GM19324 (cell line): ENCODE measurements around the gene LRRK1.

Source experiments
- ATAC-seq: cut with Tn5 transposase; IDR thresholded peaks from one replicate; pipeline ENCODE4 v1.9.1; 2021; ENCODE audit warnings: mild to moderate bottlenecking, moderate library complexity; ENCODE audit not compliant: unreplicated experiment, low FRiP score

LRRK1 gene

GRCh38 chr15:101051291-101052030 is 132.3 kb downstream of the LRRK1 start:
- no peak for ATAC-seq

GRCh38 chr15:101052031-101052620 is 133.0 kb downstream of the LRRK1 start:
- ATAC-seq = no peak

- ATAC-seq = no peak
These were observed 133.5 kb downstream of the LRRK1 start for GRCh38 chr15:101052681-101053121.

DNA sequence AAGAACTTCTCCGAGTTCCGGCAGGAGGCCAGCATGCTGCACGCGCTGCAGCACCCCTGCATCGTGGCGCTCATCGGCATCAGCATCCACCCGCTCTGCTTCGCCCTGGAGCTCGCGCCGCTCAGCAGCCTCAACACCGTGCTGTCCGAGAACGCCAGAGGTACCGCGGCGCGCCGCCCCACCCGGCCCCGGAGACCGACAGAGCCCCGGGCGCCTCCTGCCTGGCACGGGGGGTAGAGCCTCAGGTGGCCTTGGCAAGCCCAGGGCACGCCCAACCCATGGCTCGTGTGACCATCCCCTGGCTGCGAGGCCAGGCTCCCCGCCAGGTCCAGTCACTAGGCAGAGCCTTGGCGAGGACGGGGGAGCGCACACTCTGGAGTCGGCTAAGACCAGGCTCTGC is 134.1 kb downstream of the LRRK1 start:
- ATAC-seq = no peak

- no peak for ATAC-seq
These were observed 135.0 kb downstream of the LRRK1 start for GRCh38 chr15:101054116-101054515.

DNA sequence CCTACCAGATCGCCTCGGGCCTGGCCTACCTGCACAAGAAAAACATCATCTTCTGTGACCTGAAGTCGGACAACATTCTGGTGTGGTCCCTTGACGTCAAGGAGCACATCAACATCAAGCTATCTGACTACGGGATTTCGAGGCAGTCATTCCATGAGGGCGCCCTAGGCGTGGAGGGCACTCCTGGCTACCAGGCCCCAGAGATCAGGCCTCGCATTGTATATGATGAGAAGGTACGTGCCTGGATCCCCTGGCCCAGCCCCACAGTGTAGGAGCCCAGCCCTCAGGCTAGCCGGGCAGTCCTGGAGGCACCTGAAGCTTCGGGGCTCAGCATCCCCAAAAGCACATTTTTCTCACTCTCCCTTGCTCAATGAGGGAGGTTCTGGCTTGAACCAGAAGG is 135.8 kb downstream of the LRRK1 start:
- no peak for ATAC-seq

GRCh38 chr15:101055411-101055810 is 136.3 kb downstream of the LRRK1 start:
- no peak for ATAC-seq

DNA sequence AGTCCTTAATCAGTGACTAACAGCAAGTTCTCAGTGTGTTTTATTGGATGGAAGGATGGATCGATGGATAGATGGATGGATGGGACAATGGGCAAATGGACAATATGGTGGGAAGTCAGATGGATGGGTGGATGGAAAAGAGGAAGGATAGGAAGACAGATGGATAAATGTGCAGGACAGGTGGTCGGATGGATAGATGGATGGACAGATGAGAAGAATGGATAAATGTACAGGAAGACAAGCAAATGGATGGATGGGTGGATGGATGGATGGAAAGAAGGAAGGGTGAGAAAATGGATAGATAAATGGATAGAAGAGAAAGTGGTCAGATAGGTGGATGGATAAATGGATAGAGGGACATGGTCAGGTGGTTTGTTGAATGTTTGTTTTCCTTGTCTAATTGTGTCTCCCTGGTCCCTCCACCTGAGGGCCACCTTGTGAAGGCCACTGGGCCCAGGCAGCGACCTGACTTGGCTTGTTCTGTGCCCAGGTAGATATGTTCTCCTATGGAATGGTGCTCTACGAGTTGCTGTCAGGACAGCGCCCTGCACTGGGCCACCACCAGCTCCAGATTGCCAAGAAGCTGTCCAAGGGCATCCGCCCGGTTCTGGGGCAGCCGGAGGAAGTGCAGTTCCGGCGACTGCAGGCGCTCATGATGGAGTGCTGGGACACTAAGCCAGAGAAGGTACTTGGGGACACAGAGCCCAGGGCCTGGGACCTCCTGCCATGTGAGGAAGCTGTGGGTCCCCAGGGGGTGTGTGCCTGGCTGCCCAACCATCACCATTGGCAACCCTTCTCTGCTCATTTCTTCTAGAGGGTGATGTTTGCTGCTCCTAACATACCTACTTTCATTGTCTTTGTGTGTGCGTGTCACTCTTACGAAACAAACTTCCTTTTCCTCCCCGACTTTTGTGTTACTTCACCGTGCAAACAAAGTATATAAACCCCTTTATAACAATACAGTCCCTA is 137.5 kb downstream of the LRRK1 start:
- no peak for ATAC-seq

DNA sequence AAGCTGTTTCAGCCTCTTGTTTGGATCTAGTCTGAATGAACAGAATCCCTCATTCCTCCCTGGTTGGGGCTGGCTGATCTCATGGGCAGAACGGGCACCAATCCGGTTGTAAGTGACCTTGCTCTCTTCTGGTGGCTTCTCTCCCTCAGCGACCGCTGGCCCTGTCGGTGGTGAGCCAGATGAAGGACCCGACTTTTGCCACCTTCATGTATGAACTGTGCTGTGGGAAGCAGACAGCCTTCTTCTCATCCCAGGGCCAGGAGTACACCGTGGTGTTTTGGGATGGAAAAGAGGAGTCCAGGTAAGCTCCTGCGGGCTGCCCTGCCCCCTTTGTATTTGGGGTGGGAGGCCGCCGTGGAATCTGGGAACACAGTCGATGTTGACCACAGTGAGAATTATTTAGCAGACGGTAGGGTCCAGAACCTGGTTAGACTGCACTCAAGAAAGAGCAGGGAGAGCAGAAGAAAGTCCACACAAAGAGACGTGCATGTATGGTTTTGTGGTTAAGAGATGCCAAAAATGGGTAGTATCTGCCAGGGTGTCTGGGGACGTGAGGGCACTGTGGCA is 138.8 kb downstream of the LRRK1 start:
- ATAC-seq = no peak

GRCh38 chr15:101058735-101059134 is 139.6 kb downstream of the LRRK1 start:
- ATAC-seq = no peak

DNA sequence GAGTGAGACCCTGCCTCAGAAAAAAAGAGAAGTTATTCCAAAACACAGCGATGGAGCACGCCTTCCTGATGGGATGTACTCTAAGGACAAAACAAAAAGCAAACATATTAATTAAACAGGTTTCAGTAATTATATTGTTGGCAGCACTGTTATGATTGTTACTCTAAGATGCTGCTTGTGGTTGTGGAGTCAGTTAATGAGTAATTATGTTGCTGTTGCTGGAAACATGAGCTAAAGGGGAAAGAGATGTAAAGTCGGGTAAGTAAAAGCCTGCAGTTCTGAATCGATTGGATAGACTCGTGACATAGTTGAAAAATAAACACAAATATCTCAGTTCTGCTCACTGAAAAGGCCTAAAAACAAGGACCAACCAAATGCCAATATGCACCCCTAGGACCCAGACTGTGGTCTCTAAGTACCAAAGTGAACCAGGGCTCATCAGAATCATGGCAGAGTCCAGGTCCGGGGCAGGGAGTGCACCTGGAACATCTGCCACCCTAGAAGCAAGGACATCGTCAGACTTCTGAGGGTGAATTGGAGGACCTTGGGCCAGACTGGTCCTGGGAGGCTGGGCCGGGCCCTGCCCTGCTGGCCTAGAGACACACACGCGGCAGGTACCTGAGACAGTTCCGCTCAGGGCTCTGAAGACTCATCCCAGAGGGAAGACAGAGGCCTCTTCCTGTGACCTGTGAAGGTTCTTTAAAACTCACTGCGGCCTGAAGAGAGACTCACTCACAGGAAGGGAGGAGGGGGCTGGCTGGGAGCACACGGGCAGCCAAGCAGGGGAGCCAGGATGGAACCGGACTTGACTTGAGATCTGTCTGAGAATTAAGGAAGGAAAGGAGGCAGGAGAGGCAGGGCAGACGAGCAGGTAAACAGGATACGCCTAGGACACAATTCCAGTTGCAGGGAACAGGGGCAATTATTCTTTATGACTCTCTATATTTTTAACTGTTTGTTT is 140.5 kb downstream of the LRRK1 start:
- no peak for ATAC-seq

- ATAC-seq = no peak
These were observed 141.7 kb downstream of the LRRK1 start for GRCh38 chr15:101060576-101061551.

DNA sequence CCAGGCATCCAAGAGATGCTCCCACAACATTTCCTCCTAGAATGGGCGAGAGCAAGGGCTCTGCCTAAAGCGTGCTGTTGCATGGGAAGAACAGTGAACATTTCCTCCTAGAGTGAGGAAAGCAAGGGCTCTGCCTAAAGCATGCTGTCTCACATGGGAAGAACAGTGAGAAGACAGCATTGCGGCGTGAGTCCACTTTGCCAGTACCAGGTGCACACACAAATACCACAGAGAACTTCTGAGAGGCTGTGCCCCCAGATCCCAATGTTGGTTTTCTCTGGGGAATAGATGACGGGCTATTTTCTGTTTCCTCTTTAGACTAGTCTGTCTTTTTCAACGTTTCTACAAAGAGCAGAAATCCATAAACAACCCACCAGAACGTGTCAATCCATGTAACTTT is 142.9 kb downstream of the LRRK1 start:
- no peak for ATAC-seq

- peak; percentile 54 for ATAC-seq
These were observed 143.5 kb downstream of the LRRK1 start for GRCh38 chr15:101062471-101063171.

DNA sequence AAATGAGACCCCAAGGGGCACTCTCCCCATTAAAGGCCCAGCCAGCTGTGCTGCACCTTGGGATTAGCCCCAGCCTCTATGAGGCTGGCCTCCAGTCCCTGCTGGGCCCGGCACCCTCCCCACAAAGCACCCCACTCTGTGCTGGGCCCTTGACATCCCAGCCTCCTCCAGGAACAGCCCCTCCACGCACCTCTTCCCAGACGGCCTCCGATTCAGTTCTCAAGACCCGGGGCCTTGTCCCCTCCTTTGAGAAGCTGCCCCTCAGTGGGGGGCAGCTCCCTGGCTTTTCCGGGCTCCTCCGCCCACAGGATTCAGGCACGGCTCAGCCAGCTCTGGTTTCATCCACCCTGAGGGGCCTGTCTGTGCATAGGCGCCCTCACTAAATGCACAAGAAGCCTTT is 144.1 kb downstream of the LRRK1 start:
- no peak for ATAC-seq

DNA sequence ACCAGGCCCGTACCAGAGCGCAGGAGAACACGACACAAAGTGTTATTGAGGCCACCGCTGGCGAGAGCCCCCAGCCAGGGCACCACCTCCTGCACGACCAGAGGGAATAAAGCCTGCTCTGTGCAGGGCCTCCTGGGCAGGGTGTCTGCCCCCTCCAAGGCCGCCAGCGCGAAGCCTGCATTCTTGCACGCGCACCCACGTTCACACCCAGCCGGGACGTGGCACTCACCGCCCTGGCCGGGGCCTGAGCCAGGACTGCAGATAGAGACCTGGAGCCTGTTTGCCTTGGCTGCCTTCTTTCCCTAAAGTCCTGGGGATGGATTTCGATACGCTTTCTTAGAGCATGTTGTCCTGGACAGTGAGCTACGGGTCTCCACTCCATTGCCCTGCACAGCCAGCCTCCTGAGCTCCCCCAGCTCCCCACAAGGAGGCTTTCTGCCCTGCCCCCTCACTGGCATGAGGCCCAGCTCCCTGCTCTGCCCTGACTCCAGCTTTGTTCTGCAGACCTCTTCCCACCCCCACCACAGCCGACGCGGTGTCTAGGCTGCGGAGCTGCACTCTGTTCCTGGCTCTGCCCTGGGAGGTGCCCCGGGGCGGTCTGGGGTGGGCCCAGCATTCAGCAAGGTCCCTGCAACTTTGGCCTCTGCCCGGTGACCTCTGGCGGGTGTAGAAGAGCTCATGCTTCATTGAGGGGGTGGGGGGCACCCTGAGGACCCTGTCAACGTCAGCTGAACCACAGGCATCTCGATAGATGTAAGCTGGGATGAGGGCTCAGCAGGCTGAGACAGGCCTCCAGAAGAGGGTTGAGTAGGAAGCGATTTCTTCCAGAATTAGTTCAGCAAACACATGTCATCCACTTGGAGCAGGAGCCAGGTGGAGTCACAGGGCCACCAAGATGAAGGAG is 145.0 kb downstream of the LRRK1 start:
- ATAC-seq = no peak
